GM12878 (cell line): ENCODE data around the gene COL1A2. TPM values are rescaled to one million over a fixed set of nuclear protein-coding genes. Genes with fewer than 3 reads are reported as not detected.

ENCODE experiments used
- ATAC-seq: fragments of 200-7000 bp; cut with Tn5 transposase; 3 replicates; pipeline ENCODE4 v1.9.1; 2020; ENCODE audit warnings: mild to moderate bottlenecking, moderate library complexity
- BruUV-seq: library from RNA; stranded (reverse); fragments of 400-500 nt; replicated peaks from 2 replicates; lab custom pipeline; 2021; lab: Mats Ljungman, UMichigan
- CTCF ChIA-PET: fragments of 300-600 bp; sonication (Branson Sonifier 250); formaldehyde crosslinking; extraction: SDS; loops from one replicate; lab custom pipeline; 2021; ENCODE audit warnings: inconsistent platforms; lab: Yijun Ruan, JAX
- POLR2A ChIA-PET: fragments of 350-600 bp; formaldehyde crosslinking; extraction: SDS; loops from one replicate; lab custom pipeline; 2021; ENCODE audit warnings: inconsistent platforms; lab: Charles Lee
- RAD21 ChIA-PET: fragments of 300-600 bp; sonication (Branson Sonifier 250); formaldehyde crosslinking; loops from one replicate; lab custom pipeline; 2023; ENCODE audit warnings: antibody characterized with exemption; ENCODE audit not compliant: unreplicated experiment; lab: Charles Lee
- SMC1A ChIA-PET: fragments of 300-600 bp; sonication (Branson Sonifier 250); formaldehyde crosslinking; loops from one replicate; lab custom pipeline; 2023; ENCODE audit not compliant: unreplicated experiment, uncharacterized antibody; lab: Charles Lee
- DNase-seq: peaks from one replicate; pipeline ENCODE4 v3.0.0-alpha.2; 2011; ENCODE audit warnings: low read depth, low spot score
- FAIRE-seq: peaks from 3 replicates; lab custom pipeline; 2011; peaks lifted over from hg19 to GRCh38; lab: Jason Lieb, UNC
- H2AFZ ChIP-seq: 2 replicates; pipeline ENCODE4 v1.6.0; 2011; ENCODE audit warnings: low read depth, low read length, control low read depth; ENCODE audit not compliant: control insufficient read depth
- H3K27ac ChIP-seq: 2 replicates; pipeline ENCODE4 v1.5.1; 2011; ENCODE audit warnings: control low read depth; ENCODE audit not compliant: control insufficient read depth, insufficient read depth
- H3K27me3 ChIP-seq, 2 experiments: replicated peaks in 1 of 2; 2 replicates each; pipeline versions ENCODE4 v1.6.0 to v1.6.1; 2011; ENCODE audit warnings: low read length in 1 of 2; ENCODE audit not compliant: control insufficient read depth in 2 of 2, insufficient read depth in 2 of 2
- H3K36me3 ChIP-seq, 2 experiments: 2 replicates each; pipeline ENCODE4 v1.5.1; 2011; ENCODE audit warnings: low read length in 1 of 2; ENCODE audit not compliant: control insufficient read depth in 2 of 2, insufficient read depth in 2 of 2
- H3K4me1 ChIP-seq: 2 replicates; pipeline ENCODE4 v1.6.1; 2011; ENCODE audit warnings: mild to moderate bottlenecking, low read length, moderate library complexity, mixed read lengths; ENCODE audit not compliant: control insufficient read depth, insufficient read depth
- H3K4me2 ChIP-seq: 2 replicates; pipeline ENCODE4 v1.6.0; 2011; ENCODE audit warnings: control low read depth; ENCODE audit not compliant: control insufficient read depth, insufficient read depth
- H3K4me3 ChIP-seq: fragments of 200-600 bp; sonication (generic); 2 replicates; pipeline ENCODE4 v1.5.1; 2016
- H3K79me2 ChIP-seq: 2 replicates; pipeline ENCODE4 v1.6.0; 2011; ENCODE audit warnings: low read length; ENCODE audit not compliant: control insufficient read depth, insufficient read depth
- H3K9ac ChIP-seq: 2 replicates; pipeline ENCODE4 v1.8.0; 2011; ENCODE audit warnings: low read length, control low read depth, mixed read lengths; ENCODE audit not compliant: control insufficient read depth, insufficient read depth
- H3K9me3 ChIP-seq: replicated peaks from 3 replicates; pipeline ENCODE4 v1.5.1; 2011; ENCODE audit warnings: mild to moderate bottlenecking, low read length; ENCODE audit not compliant: control insufficient read depth, insufficient read depth
- H4K20me1 ChIP-seq: 2 replicates; pipeline ENCODE4 v1.6.0; 2011; ENCODE audit not compliant: control insufficient read depth, insufficient read depth
- BHLHE40 ChIP-seq, 2 experiments: fragments of 450-650 bp in 1 of 2; IDR thresholded peaks; 2 replicates each; pipeline ENCODE4 v1.6.1; 2011 to 2017; ENCODE audit warnings: low read depth in 2 of 2, borderline replicate concordance in 1 of 2, improper control_type of control experiment in 1 of 2, low read length in 1 of 2, mild to moderate bottlenecking in 1 of 2
- FOXM1 ChIP-seq: IDR thresholded peaks from 2 replicates; pipeline ENCODE4 v1.6.1; 2012; ENCODE audit warnings: low read depth, mild to moderate bottlenecking, inconsistent platforms, low read length, moderate library complexity
- NRF1 ChIP-seq: conservative IDR thresholded peaks from 2 replicates; pipeline ENCODE4 v1.6.1; 2011; ENCODE audit warnings: mild to moderate bottlenecking, low read depth, low read length, improper control_type of control experiment
- POLR2AphosphoS5 ChIP-seq: IDR thresholded peaks from 2 replicates; pipeline ENCODE4 v1.6.1; 2011; ENCODE audit warnings: mild to moderate bottlenecking, low read length, inconsistent platforms
- RAD21 ChIP-seq: IDR thresholded peaks from 2 replicates; pipeline ENCODE4 v1.6.1; 2011; ENCODE audit warnings: mild to moderate bottlenecking, low read depth, low read length, moderate library complexity; ENCODE audit not compliant: insufficient read depth
- RCOR1 ChIP-seq: conservative IDR thresholded peaks from 2 replicates; pipeline ENCODE4 v1.6.1; 2012; ENCODE audit warnings: low read depth, low read length, improper control_type of control experiment
- WRNIP1 ChIP-seq: IDR thresholded peaks from 2 replicates; pipeline ENCODE4 v1.6.1; 2011; ENCODE audit warnings: low read depth, low read length, improper control_type of control experiment, borderline replicate concordance
- WGBS: methylation state at CpG from one replicate; pipeline ENCODE4 v1.1.6; 2016; ENCODE audit warnings: low lambda C conversion rate; ENCODE audit not compliant: insufficient replicate concordance, insufficient coverage; ENCODE audit errors: missing lambda C conversion rate; 5-methylcytosine and 5-hydroxymethylcytosine counted together
- in situ Hi-C: fragments of 300-500 bp; cut with MboI; formaldehyde crosslinking; loops from 9 replicates; pipeline ENCODE4 v1.14.3; 2018; ENCODE audit warnings: mixed read lengths
- intact Hi-C: fragments of 100-400 bp; cut with micrococcal nuclease; formaldehyde crosslinking; loops from one replicate; pipeline ENCODE4 v1.14.2; 2022; ENCODE audit not compliant: unreplicated experiment
- polyA plus RNA-seq, 11 experiments: library from polyadenylated mRNA; depleted of rRNA in 4 of 11; unstranded in 6 of 11; stranded (reverse) in 5 of 11; fragments of >200 nt; fragmentation: Nextera tagmentation in 4 of 11; fragmentation: Illumina TruSeq in 1 of 11; extraction: Ambion mirVana in 4 of 11; extraction: Trizol in 1 of 11; gene quantifications; 1 replicate in 1 of 11; 2 replicates in 10 of 11; pipeline versions ENCODE4 v1.2.1 to v1.2.3, GENCODE V29; 2011 to 2016; ENCODE audit warnings: inconsistent platforms in 2 of 11, missing spikeins in 2 of 11, low read depth in 1 of 11
- total RNA-seq, 4 experiments: library from RNA; depleted of rRNA in 3 of 4; stranded (reverse); fragments of >200 nt in 3 of 4; fragmentation: Illumina TruSeq in 1 of 4; extraction: Trizol in 1 of 4; gene quantifications; 2 replicates each; pipeline versions ENCODE4 v1.2.1 to v1.2.3, GENCODE V29; 2013 to 2021
- TF ChIP-seq, protein P1 (sequence below): fragments of 450-650 bp; IDR thresholded peaks from 2 replicates; pipeline ENCODE4 v1.6.1; 2017; ENCODE audit warnings: mild to moderate bottlenecking, moderate library complexity

COL1A2 gene
- total and polyA plus RNA-seq, 10 of the 15 experiments (the other 5 are each of a cell fraction or from before 2014, with no cell fraction given) = 0.03 to 2.5 (median 0.76) TPM; not detected in 4

DNA sequence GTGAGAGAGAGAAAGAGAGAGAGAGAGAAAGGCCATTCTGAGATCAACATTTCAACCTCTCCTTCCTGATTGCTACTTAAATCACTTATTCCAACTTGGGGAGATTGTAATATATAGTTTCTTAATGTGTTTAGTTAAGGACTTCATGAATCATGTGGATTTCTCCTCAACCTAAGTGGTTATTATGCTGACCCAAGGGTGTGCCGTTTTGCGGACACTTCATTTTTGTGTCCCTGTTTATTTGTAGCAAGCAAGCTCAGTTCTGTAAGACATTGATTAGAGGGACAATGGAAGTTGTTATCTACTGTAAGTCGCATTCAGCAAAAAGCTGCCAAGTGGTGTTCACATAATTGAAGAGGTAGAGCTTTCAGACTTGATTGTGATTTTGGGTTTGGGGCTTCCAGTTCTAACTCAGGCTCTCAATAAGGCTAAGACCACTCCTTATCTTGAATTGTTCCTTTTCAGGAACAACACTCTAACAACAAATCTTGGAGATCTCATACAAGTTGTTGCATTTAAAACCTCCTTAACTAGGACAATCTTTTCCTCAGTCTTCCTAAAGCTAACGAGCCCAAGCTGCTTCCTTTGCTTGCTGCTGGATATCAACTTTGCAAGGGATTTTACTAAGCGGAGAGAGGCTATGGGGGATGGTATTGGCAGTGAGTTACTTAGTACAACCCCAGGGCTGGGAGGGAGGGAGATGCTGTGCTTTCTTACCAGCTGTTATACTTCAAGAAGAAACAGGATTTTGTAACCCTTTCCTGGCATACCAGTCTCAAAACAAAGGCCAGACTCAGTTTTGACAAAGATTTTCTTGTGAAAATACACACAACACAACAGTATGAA is 19.8 kb upstream of the COL1A2 start:
- in situ Hi-C loops = no loop called here
- H3K9me3 ChIP-seq = no peaks in the 10 kb centered on the region
- H3K36me3 ChIP-seq = no peaks in the 10 kb centered on the region
- no peak for DNase-seq
- no peak overlapping the region for H3K27ac ChIP-seq
- H3K27me3 ChIP-seq = no peaks in the 10 kb centered on the region
- no peak overlapping the region for H3K4me2 ChIP-seq
- H3K79me2 ChIP-seq = no peaks in the 10 kb centered on the region
- TF ChIP-seq POLR2AphosphoS5 (no peak), RCOR1 (no peak)
- no peak overlapping the region for H3K9ac ChIP-seq
- no peak for ATAC-seq
- H4K20me1 ChIP-seq = no peaks in the 10 kb centered on the region
- POLR2A ChIA-PET = no interaction called here
- WGBS = 42% methylated on average over 5 of the region's 5 CpGs
- no peak for FAIRE-seq
- no peaks in the 10 kb centered on the region for H3K4me1 ChIP-seq
- CTCF ChIA-PET = interaction anchor here (1.0 kb wide), 1 partner anchor 20 kb away, joined by 3 read pairs; the partner anchor contains the start of gene COL1A2
- no TSS peak for BruUV-seq
- SMC1A ChIA-PET = no interaction called here
- H2AFZ ChIP-seq = no peak overlapping the region
- intact Hi-C loops = no loop called here
- RAD21 ChIA-PET = no interaction called here
- no peak overlapping the region for H3K4me3 ChIP-seq

DNA sequence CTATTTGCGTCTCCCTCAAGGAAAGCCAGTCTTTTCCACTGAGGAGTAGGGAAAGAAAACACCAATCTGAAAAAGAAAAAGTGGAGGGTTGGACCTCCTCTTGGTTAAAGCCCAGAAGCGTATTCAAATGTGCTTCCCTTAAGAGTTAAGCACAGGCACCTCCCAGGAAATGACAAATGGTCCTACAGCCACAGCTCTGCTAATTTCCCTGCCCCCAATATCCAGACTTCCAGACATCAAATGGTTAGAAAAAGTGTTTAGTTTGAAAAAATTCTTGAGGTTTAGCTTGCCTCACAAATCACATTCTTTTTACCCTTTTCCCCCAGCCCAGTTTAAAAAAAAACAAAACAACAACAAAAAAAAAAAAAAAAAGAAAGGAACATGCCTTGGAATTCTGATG is 19.0 kb upstream of the COL1A2 start:
- no TSS peak for BruUV-seq
- TF ChIP-seq FOXM1 (no peak), BHLHE40 (IDR thresholded peaks at IDR 0.05; ENCODE audit: borderline replicate concordance in 1 of 2, low read depth in 2 of 2, low read length in 1 of 2) (no peak), WRNIP1 (no peak), NRF1 (no peak), RAD21 (no peak), POLR2AphosphoS5 (no peak)
- TF ChIP-seq, protein P1, sequence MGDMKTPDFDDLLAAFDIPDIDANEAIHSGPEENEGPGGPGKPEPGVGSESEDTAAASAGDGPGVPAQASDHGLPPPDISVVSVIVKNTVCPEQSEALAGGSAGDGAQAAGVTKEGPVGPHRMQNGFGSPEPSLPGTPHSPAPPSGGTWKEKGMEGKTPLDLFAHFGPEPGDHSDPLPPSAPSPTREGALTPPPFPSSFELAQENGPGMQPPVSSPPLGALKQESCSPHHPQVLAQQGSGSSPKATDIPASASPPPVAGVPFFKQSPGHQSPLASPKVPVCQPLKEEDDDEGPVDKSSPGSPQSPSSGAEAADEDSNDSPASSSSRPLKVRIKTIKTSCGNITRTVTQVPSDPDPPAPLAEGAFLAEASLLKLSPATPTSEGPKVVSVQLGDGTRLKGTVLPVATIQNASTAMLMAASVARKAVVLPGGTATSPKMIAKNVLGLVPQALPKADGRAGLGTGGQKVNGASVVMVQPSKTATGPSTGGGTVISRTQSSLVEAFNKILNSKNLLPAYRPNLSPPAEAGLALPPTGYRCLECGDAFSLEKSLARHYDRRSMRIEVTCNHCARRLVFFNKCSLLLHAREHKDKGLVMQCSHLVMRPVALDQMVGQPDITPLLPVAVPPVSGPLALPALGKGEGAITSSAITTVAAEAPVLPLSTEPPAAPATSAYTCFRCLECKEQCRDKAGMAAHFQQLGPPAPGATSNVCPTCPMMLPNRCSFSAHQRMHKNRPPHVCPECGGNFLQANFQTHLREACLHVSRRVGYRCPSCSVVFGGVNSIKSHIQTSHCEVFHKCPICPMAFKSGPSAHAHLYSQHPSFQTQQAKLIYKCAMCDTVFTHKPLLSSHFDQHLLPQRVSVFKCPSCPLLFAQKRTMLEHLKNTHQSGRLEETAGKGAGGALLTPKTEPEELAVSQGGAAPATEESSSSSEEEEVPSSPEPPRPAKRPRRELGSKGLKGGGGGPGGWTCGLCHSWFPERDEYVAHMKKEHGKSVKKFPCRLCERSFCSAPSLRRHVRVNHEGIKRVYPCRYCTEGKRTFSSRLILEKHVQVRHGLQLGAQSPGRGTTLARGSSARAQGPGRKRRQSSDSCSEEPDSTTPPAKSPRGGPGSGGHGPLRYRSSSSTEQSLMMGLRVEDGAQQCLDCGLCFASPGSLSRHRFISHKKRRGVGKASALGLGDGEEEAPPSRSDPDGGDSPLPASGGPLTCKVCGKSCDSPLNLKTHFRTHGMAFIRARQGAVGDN = no peak

More for the DNA sequence above, 19.0 kb upstream of the COL1A2 start:
- Histone ChIP-seq H3K79me2 (no peaks in the 10 kb centered on the region), H4K20me1 (no peaks in the 10 kb centered on the region), H3K9me3 (no peaks in the 10 kb centered on the region), H3K27me3 (no peaks in the 10 kb centered on the region), H3K4me2 (no peak overlapping the region), H3K9ac (no peak overlapping the region), H3K4me3 (no peak overlapping the region), H2AFZ (no peak overlapping the region), H3K4me1 (no peaks in the 10 kb centered on the region), H3K27ac (no peak overlapping the region), H3K36me3 (no peaks in the 10 kb centered on the region)
- no peak for DNase-seq
- 37% methylated on average over 2 of the region's 2 CpGs for WGBS
- ChIA-PET RAD21 (no interaction called here), SMC1A (interaction anchor here (1.0 kb wide), 1 partner anchor 10 kb away, joined by 4 read pairs; no protein-coding TSS in a partner anchor), CTCF (interaction anchor here (0.7 to 1.0 kb wide), 2 partner anchors 19 to 660 kb away, joined by 3 to 4 read pairs; partner anchors contain the start of gene COL1A2), POLR2A (no interaction called here)
- no peak for ATAC-seq
- in situ Hi-C loops = no loop called here
- intact Hi-C loops = no loop called here
- FAIRE-seq = no peak
